Subcutaneous adipose tissue (tissue), 4 donors: Measurements from ENCODE around the gene LHX8. TPM values are rescaled to one million over a fixed set of nuclear protein-coding genes. Genes with fewer than 3 reads are reported as not detected.

ENCODE experiments used
- CTCF ChIP-seq: fragments of 450-650 bp; IDR thresholded peaks from one replicate; pipeline ENCODE4 v1.5.1; 2016; ENCODE audit warnings: low read depth, mild to moderate bottlenecking, control low read depth, antibody characterized with exemption, moderate library complexity
- total RNA-seq, 4 donors: library from RNA; depleted of rRNA; stranded (reverse); fragments of >200 nt; gene quantifications; one replicate each; pipeline ENCODE4 v1.1.0, GENCODE V29; 2016

The LHX8 gene
- total RNA-seq, 4 donors from 2014 or later, result not detected

GRCh38 chr1:75170011-75170410 lies 35.8 kb downstream of the LHX8 start:
- no peak for TF ChIP-seq CTCF

DNA sequence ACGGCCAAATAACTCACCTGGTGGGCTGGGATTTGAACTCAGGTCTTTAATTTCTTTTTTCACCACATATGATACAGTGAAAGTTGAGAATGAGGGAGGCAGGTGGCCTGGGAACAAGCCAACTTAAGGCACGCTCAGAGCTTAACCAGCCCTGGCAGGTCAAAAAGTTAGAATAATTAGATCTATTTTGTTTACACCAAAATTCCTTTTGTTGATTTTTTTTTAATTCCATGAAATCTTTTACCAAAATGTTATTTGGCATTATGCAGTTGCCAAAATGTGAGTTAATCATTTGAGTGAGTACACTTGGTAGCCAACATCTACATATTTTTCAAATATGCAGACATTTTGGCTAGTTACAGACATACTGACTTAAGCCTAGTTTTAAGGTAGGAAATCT lies 36.8 kb downstream of the LHX8 start:
- no peak for TF ChIP-seq CTCF

DNA sequence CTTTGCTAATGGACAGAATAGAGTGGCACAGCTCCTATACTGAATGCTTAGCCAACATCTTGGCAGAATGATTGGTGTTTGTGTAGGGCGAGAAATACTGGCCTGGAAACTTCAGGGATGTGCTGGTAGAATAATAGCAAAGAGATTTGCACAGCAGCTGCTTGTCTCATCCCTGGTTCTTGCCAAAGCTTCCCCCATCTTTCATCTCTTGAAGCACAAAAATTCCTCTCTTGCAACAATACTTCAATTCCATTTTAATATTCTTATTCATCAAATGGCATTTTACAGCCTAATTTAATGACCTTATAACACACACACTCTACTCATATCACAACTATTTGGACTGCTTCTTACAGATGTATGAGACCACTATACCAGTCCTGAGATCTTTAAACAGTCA lies 37.7 kb downstream of the LHX8 start:
- TF ChIP-seq CTCF, result no peak

GRCh38 chr1:75172556-75172955 lies 38.4 kb downstream of the LHX8 start:
- TF ChIP-seq CTCF, result no peak

DNA sequence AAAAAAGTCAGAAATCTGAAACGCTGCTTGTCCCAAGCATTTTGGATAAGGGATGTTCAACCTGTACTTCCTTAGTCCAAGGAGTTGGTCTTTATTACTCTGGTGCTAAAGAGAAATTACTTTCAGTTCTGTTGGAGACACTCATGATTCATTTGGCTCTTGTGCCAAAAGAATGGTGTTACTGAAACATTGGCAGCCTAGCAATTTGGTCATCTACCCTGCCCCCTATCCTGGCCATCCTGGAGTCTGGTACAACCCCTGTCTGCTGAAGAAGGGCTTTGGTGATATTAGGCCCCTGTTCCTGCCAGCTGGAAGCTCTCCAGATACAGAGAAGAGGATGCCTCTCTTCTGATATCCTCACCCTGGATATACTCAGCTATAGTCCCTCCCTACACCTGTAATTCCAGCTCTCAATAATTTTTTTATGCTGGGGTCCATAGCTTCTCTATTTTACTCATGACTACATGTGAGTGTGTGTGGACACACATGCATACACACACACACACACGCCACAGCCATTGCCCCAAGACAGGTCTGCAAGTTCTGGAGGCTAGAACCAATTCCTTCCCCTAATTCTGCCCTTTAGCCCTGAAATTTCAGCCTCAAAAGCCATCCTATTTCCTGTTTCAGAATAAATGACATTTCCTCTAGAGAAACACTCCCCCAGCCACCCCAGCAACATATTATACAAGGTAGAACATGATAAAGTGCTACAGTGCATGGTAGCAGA lies 40.0 kb downstream of the LHX8 start:
- no peak for TF ChIP-seq CTCF

GRCh38 chr1:75188892-75189291 lies 54.7 kb downstream of the LHX8 start:
- no peak for TF ChIP-seq CTCF

- no peak for TF ChIP-seq CTCF
These were observed 64.0 kb downstream of the LHX8 start for GRCh38 chr1:75198163-75198562.
